DOHH2 (cell line): ENCODE data around the gene RPL29.
"Not testable (repeated sequence)": the region's sequence is repeated elsewhere in the genome, so short reads cannot be mapped to it uniquely, and the experiment has no call there.

Experiments used
- H3F3A ChIP-seq: fragments of 200-600 bp; sonication (generic), shearing (Covaris generic); 2 replicates; pipeline ENCODE4 v1.6.0; 2016; ENCODE audit warnings: antibody characterized with exemption, mild to moderate bottlenecking; ENCODE audit not compliant: control insufficient read depth, insufficient read depth
- H3K27ac ChIP-seq: fragments of 200-600 bp; sonication (generic); 2 replicates; pipeline ENCODE4 v1.5.1; 2014; ENCODE audit warnings: low read depth, mild to moderate bottlenecking, low read length, moderate library complexity
- H3K27me3 ChIP-seq: fragments of 200-600 bp; sonication (generic); 2 replicates; pipeline ENCODE4 v1.6.1; 2014; ENCODE audit warnings: mild to moderate bottlenecking, low read length, mixed read lengths; ENCODE audit not compliant: control insufficient read depth
- H3K36me3 ChIP-seq: fragments of 200-600 bp; sonication (generic); 2 replicates; pipeline ENCODE4 v1.6.1; 2014; ENCODE audit warnings: mild to moderate bottlenecking, low read length, moderate library complexity, mixed read lengths; ENCODE audit not compliant: control insufficient read depth
- H3K4me1 ChIP-seq: fragments of 200-600 bp; sonication (generic); 2 replicates; pipeline ENCODE4 v1.6.1; 2014; ENCODE audit warnings: mild to moderate bottlenecking, low read length, mixed read lengths; ENCODE audit not compliant: control insufficient read depth
- H3K4me2 ChIP-seq: fragments of 200-600 bp; sonication (generic); 2 replicates; pipeline ENCODE4 v1.6.0; 2014; ENCODE audit warnings: mild to moderate bottlenecking, low read length, moderate library complexity
- H3K4me3 ChIP-seq: fragments of 200-600 bp; sonication (generic); 2 replicates; pipeline ENCODE4 v1.5.1; 2014; ENCODE audit warnings: mild to moderate bottlenecking, low read length, mixed read lengths
- H3K79me2 ChIP-seq: fragments of 200-600 bp; sonication (generic); 2 replicates; pipeline ENCODE4 v1.6.1; 2014; ENCODE audit warnings: mild to moderate bottlenecking, low read length, mixed read lengths; ENCODE audit not compliant: control insufficient read depth
- H3K9me2 ChIP-seq: fragments of 200-600 bp; sonication (generic); replicated peaks from 2 replicates; pipeline ENCODE4 v1.6.1; 2014; ENCODE audit warnings: mild to moderate bottlenecking, low read length, mixed read lengths; ENCODE audit not compliant: control insufficient read depth
- H3K9me3 ChIP-seq: fragments of 200-600 bp; sonication (generic); 2 replicates; pipeline ENCODE4 v1.6.1; 2014; ENCODE audit warnings: antibody characterized with exemption, low read length, mixed read lengths; ENCODE audit not compliant: control insufficient read depth, insufficient read depth
- H4K20me1 ChIP-seq: fragments of 200-600 bp; sonication (generic); 2 replicates; pipeline ENCODE4 v1.6.0; 2014; ENCODE audit warnings: low read depth, mild to moderate bottlenecking, antibody characterized with exemption, low read length, moderate library complexity; ENCODE audit not compliant: control insufficient read depth, insufficient read depth
- EZH2phosphoT487 ChIP-seq: fragments of 200-600 bp; sonication (generic); IDR thresholded peaks from 2 replicates; pipeline ENCODE4 v1.6.1; 2017; ENCODE audit warnings: borderline replicate concordance, mild to moderate bottlenecking, antibody characterized with exemption, low read length, moderate library complexity, mixed read lengths
- TF ChIP-seq, protein P1 (sequence below): fragments of 200-600 bp; sonication (generic); IDR thresholded peaks from one replicate; pipeline ENCODE4 v1.5.1; 2014; ENCODE audit warnings: antibody characterized with exemption, mild to moderate bottlenecking, low read depth, low read length; ENCODE audit not compliant: poor library complexity, severe bottlenecking

Gene RPL29

DNA sequence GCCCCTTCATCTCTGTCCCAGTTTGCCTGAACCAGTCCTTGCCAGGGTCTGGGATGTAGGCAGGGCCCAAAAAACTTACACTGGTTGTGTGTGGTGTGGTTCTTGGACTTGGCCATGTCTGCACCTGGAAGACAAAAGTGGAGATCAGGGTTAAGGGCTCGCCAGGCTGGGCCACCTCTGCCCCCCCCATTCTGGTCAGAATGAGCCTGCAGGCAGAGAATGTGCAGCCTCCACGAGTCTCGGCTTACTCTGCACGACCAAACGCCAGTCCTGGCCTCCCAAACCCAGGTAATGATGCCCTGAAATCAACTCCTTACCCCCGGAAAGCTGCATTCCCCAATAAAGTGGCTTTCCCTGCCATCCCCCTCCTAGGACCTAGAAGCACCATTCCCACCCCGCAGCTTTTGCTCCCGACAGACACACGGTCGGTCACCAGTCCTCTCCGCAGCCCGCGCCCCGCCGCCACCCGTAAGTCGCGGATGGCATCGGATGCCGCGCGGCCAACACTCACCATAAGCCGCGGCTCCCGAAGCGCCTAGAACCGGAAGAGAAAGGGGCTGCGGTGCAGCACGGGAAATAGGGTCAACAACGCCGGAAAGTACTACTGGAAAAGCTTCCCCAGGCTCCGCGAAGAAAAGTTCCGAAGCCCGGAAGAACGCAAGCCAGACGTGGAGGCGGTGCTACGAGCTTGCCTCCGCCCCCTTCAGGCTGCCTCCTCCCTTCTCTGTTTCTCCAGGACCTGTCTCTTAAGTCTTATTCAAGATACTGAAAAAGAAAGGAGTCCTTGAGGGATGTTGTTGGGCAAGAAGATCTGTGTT is at the start of gene RPL29:
TSS of gene RPL29 (minus strand) at position 550 of the 818 bp plus-strand sequence. CDS start at position 116, 434 bp downstream.
- H3K27me3 ChIP-seq: peaks cover 5% of the 10 kb centered on the region; the same call in 1 of the 2 replicates
- H3K79me2 ChIP-seq: peaks cover 24% of the 10 kb centered on the region
- peaks cover 39% of the 10 kb centered on the region for H3F3A ChIP-seq
- TF ChIP-seq EZH2phosphoT487: no peak
- TF ChIP-seq, protein P1, sequence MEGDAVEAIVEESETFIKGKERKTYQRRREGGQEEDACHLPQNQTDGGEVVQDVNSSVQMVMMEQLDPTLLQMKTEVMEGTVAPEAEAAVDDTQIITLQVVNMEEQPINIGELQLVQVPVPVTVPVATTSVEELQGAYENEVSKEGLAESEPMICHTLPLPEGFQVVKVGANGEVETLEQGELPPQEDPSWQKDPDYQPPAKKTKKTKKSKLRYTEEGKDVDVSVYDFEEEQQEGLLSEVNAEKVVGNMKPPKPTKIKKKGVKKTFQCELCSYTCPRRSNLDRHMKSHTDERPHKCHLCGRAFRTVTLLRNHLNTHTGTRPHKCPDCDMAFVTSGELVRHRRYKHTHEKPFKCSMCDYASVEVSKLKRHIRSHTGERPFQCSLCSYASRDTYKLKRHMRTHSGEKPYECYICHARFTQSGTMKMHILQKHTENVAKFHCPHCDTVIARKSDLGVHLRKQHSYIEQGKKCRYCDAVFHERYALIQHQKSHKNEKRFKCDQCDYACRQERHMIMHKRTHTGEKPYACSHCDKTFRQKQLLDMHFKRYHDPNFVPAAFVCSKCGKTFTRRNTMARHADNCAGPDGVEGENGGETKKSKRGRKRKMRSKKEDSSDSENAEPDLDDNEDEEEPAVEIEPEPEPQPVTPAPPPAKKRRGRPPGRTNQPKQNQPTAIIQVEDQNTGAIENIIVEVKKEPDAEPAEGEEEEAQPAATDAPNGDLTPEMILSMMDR: no peak
- no peaks in the 10 kb centered on the region for H3K9me3 ChIP-seq
- H3K4me2 ChIP-seq: peak within 1 kb of the TSS; percentile 93
- H3K9me2 ChIP-seq: no peaks in the 10 kb centered on the region
- H3K36me3 ChIP-seq: peaks cover 44% of the 10 kb centered on the region
- peak within 1 kb of the TSS; percentile 76 for H3K27ac ChIP-seq
- H3K4me3 ChIP-seq: peak within 1 kb of the TSS; percentile 99
- H3K4me1 ChIP-seq: peaks cover 38% of the 10 kb centered on the region
- H4K20me1 ChIP-seq: peaks cover 5% of the 10 kb centered on the region; the same call in 1 of the 2 replicates

- no peak overlapping the region for H3K27ac ChIP-seq
- no peaks in the 10 kb centered on the region for H3K9me3 ChIP-seq
- 0 out of 2 replicates have a peak, but pooled peaks cover 3% of the 10 kb centered on the region for H3F3A ChIP-seq
- peaks cover 8% of the 10 kb centered on the region for H3K36me3 ChIP-seq
- TF ChIP-seq, protein P1: peak; percentile 46
- no peak for TF ChIP-seq EZH2phosphoT487
- no peaks in the 10 kb centered on the region for H3K4me1 ChIP-seq
- no peak overlapping the region for H3K4me2 ChIP-seq
- H4K20me1 ChIP-seq: no peaks in the 10 kb centered on the region
- H3K79me2 ChIP-seq: no peaks in the 10 kb centered on the region
- H3K4me3 ChIP-seq: no peak overlapping the region
- no peaks in the 10 kb centered on the region for H3K9me2 ChIP-seq
- peaks cover 7% of the 10 kb centered on the region; the same call in 1 of the 2 replicates for H3K27me3 ChIP-seq
Measured at GRCh38 chr3:52044869-52045619, 49.3 kb upstream of the RPL29 start.

- no peak for TF ChIP-seq EZH2phosphoT487
- TF ChIP-seq, protein P1: no peak
- Histone ChIP-seq H3K9me3 (no peaks in the 10 kb centered on the region), H3K4me2 (no peak overlapping the region), H4K20me1 (no peaks in the 10 kb centered on the region), H3K4me3 (no peak overlapping the region), H3K36me3 (no peaks in the 10 kb centered on the region), H3K27me3 (peaks cover 7% of the 10 kb centered on the region; the same call in 1 of the 2 replicates), H3K4me1 (no peaks in the 10 kb centered on the region), H3F3A (0 out of 2 replicates have a peak, but pooled peaks cover under 1% of the 10 kb centered on the region), H3K9me2 (no peaks in the 10 kb centered on the region), H3K79me2 (no peaks in the 10 kb centered on the region), H3K27ac (no peak overlapping the region)
Measured at GRCh38 chr3:52043750-52044149, 48.1 kb upstream of the RPL29 start.

DNA sequence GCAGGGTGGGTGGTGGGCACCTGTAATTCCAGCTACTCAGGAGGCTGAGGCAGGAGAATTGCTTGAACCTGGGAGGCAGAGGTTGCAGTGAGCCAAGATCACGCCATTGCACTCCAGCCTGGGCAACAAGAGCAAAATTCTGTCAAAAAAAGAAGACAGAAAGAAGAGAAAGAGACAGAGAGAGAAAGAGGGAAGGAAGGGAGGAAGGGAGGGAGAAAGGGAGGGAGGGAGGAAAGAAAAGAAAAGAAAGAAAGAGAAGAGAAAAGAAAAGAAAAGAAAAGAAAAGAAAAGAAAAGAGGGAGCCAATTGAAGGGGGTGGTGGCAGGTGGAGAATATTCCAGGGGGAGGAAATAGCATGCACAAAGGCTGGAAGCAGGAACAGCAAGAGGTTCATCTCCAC is 47.3 kb upstream of the RPL29 start:
- H3K27ac ChIP-seq, H3K36me3 ChIP-seq, H3K9me3 ChIP-seq, H3K27me3 ChIP-seq, H4K20me1 ChIP-seq, H3K4me1 ChIP-seq, H3K9me2 ChIP-seq, H3F3A ChIP-seq, H3K4me3 ChIP-seq, H3K4me2 ChIP-seq, H3K79me2 ChIP-seq: not testable (repeated sequence)
